ENCODE measurements around the gene TMEM109. TPM values are rescaled to one million over a fixed set of nuclear protein-coding genes. Genes with fewer than 3 reads are reported as not detected.

Gene TMEM109
- total RNA-seq, 1 donor from 2014 or later: 72.8 TPM

- peak; percentile 48 for DNase-seq (ENCODE audit: low read depth)
- peak overlapping the region; percentile 81 for H3K9ac ChIP-seq (ENCODE audit: low read length)
- no peaks in the 10 kb centered on the region for H3K9me3 ChIP-seq (ENCODE audit: insufficient read depth, low read depth, low read length)
- peak overlapping the region; percentile 84 for H3K27ac ChIP-seq (ENCODE audit: low read depth, low read length)
- H3K36me3 ChIP-seq (ENCODE audit: insufficient read depth, low read length): peaks cover 6% of the 10 kb centered on the region
- Mint-ChIP-seq H3K27ac (ENCODE audit: unreplicated experiment) (peak overlapping the region; percentile 88), H3K27me3 (ENCODE audit: low read depth, unreplicated experiment) (peaks cover 9% of the 10 kb centered on the region), H3K4me3 (ENCODE audit: unreplicated experiment) (peak overlapping the region; percentile 95), H3K9me3 (ENCODE audit: unreplicated experiment) (peaks cover under 1% of the 10 kb centered on the region), H3K36me3 (ENCODE audit: low read depth, unreplicated experiment) (peaks cover 7% of the 10 kb centered on the region), H3K4me1 (ENCODE audit: low read depth, unreplicated experiment) (peaks cover 17% of the 10 kb centered on the region)
- H3K79me2 ChIP-seq (ENCODE audit: insufficient read depth, low read length): peaks cover 53% of the 10 kb centered on the region
- peak overlapping the region; percentile 66 for H3K4me3 ChIP-seq (ENCODE audit: insufficient read depth, low read depth, low read length)
- no peak for FAIRE-seq
- TF ChIP-seq EZH2 (IDR thresholded peaks at IDR 0.05; ENCODE audit: insufficient read depth, low read length) (no peak), CTCF (IDR thresholded peaks at IDR 0.05; ENCODE audit: insufficient read depth, low read depth, low read length) (no peak)
- H3K27me3 ChIP-seq (ENCODE audit: insufficient read depth, low read length): peaks cover 6% of the 10 kb centered on the region
- H3K4me1 ChIP-seq (ENCODE audit: insufficient read depth, low read length): peaks cover 36% of the 10 kb centered on the region
- peaks cover 24% of the 10 kb centered on the region for H4K20me1 ChIP-seq (ENCODE audit: insufficient read depth, low read length)
- peak overlapping the region; percentile 82 for H2AFZ ChIP-seq (ENCODE audit: low read depth, low read length)
- H3K4me2 ChIP-seq (ENCODE audit: low read length): peak overlapping the region; percentile 86
These were observed 1.4 kb downstream of the TMEM109 start for GRCh38 chr11:60915248-60915914.

- Histone ChIP-seq H2AFZ (ENCODE audit: low read depth, low read length) (no peak overlapping the region), H3K9me3 (ENCODE audit: insufficient read depth, low read depth, low read length) (no peaks in the 10 kb centered on the region), H3K9ac (ENCODE audit: low read length) (no peak overlapping the region), H3K4me1 (ENCODE audit: insufficient read depth, low read length) (peaks cover 36% of the 10 kb centered on the region), H3K27me3 (ENCODE audit: insufficient read depth, low read length) (peaks cover 4% of the 10 kb centered on the region), H3K36me3 (ENCODE audit: insufficient read depth, low read length) (peaks cover 15% of the 10 kb centered on the region), H3K4me3 (ENCODE audit: insufficient read depth, low read depth, low read length) (no peak overlapping the region), H4K20me1 (ENCODE audit: insufficient read depth, low read length) (peaks cover 27% of the 10 kb centered on the region), H3K4me2 (ENCODE audit: low read length) (no peak overlapping the region), H3K27ac (ENCODE audit: low read depth, low read length) (no peak overlapping the region), H3K79me2 (ENCODE audit: insufficient read depth, low read length) (peaks cover 56% of the 10 kb centered on the region)
- DNase-seq (ENCODE audit: low read depth): no peak
- no peak overlapping the region for H3K4me3 Mint-ChIP-seq (ENCODE audit: unreplicated experiment)
- peaks cover 13% of the 10 kb centered on the region for H3K36me3 Mint-ChIP-seq (ENCODE audit: low read depth, unreplicated experiment)
- peaks cover 17% of the 10 kb centered on the region for H3K4me1 Mint-ChIP-seq (ENCODE audit: low read depth, unreplicated experiment)
- no peak for TF ChIP-seq CTCF (IDR thresholded peaks at IDR 0.05; ENCODE audit: insufficient read depth, low read depth, low read length)
- no peak for TF ChIP-seq EZH2 (IDR thresholded peaks at IDR 0.05; ENCODE audit: insufficient read depth, low read length)
- no peak overlapping the region for H3K27ac Mint-ChIP-seq (ENCODE audit: unreplicated experiment)
- H3K27me3 Mint-ChIP-seq (ENCODE audit: low read depth, unreplicated experiment): peaks cover 2% of the 10 kb centered on the region
- peaks cover 1% of the 10 kb centered on the region for H3K9me3 Mint-ChIP-seq (ENCODE audit: unreplicated experiment)
- FAIRE-seq: no peak
These were observed 2.8 kb downstream of the TMEM109 start for GRCh38 chr11:60916669-60917206.

- Histone ChIP-seq H3K4me1 (ENCODE audit: insufficient read depth, low read length) (peaks cover 36% of the 10 kb centered on the region), H3K9me3 (ENCODE audit: insufficient read depth, low read depth, low read length) (no peaks in the 10 kb centered on the region), H3K36me3 (ENCODE audit: insufficient read depth, low read length) (peaks cover 15% of the 10 kb centered on the region), H4K20me1 (ENCODE audit: insufficient read depth, low read length) (peaks cover 27% of the 10 kb centered on the region), H3K4me3 (ENCODE audit: insufficient read depth, low read depth, low read length) (no peak overlapping the region), H3K27ac (ENCODE audit: low read depth, low read length) (no peak overlapping the region), H2AFZ (ENCODE audit: low read depth, low read length) (no peak overlapping the region), H3K4me2 (ENCODE audit: low read length) (no peak overlapping the region), H3K79me2 (ENCODE audit: insufficient read depth, low read length) (peaks cover 56% of the 10 kb centered on the region), H3K9ac (ENCODE audit: low read length) (no peak overlapping the region), H3K27me3 (ENCODE audit: insufficient read depth, low read length) (no peaks in the 10 kb centered on the region)
- H3K27me3 Mint-ChIP-seq (ENCODE audit: low read depth, unreplicated experiment): no peaks in the 10 kb centered on the region
- no peak overlapping the region for H3K4me3 Mint-ChIP-seq (ENCODE audit: unreplicated experiment)
- TF ChIP-seq EZH2 (IDR thresholded peaks at IDR 0.05; ENCODE audit: insufficient read depth, low read length) (no peak), CTCF (IDR thresholded peaks at IDR 0.05; ENCODE audit: insufficient read depth, low read depth, low read length) (no peak)
- peaks cover 17% of the 10 kb centered on the region for H3K4me1 Mint-ChIP-seq (ENCODE audit: low read depth, unreplicated experiment)
- DNase-seq (ENCODE audit: low read depth): no peak
- H3K9me3 Mint-ChIP-seq (ENCODE audit: unreplicated experiment): peaks cover 1% of the 10 kb centered on the region
- H3K36me3 Mint-ChIP-seq (ENCODE audit: low read depth, unreplicated experiment): peaks cover 16% of the 10 kb centered on the region
- no peak for FAIRE-seq
- H3K27ac Mint-ChIP-seq (ENCODE audit: unreplicated experiment): no peak overlapping the region
These were observed 3.3 kb downstream of the TMEM109 start for GRCh38 chr11:60917267-60917666.

All from astrocyte (in vitro differentiated cells and primary cell).